HK-2 (cell line): Measurements from ENCODE around the gene ZNF628.

ENCODE experiments used
- DNase-seq: peaks from one replicate; pipeline ENCODE4 v3.0.0-alpha.2; 2018; ENCODE audit not compliant: unreplicated experiment

The ZNF628 gene

GRCh38 chr19:55465460-55466240 is 10.8 kb upstream of the ZNF628 start:
- no peak for DNase-seq

- no peak for DNase-seq
Measured at GRCh38 chr19:55466241-55466614, 10.2 kb upstream of the ZNF628 start.

- DNase-seq = peak; percentile 80
Measured at GRCh38 chr19:55467236-55468053, 9.0 kb upstream of the ZNF628 start.

- DNase-seq = no peak
Measured at GRCh38 chr19:55468054-55468393, 8.4 kb upstream of the ZNF628 start.

- DNase-seq = no peak
Measured at GRCh38 chr19:55471266-55471665, 5.2 kb upstream of the ZNF628 start.

GRCh38 chr19:55472463-55472862 is 4.0 kb upstream of the ZNF628 start:
- peak; percentile 83 for DNase-seq

GRCh38 chr19:55473225-55474012 is 3.0 kb upstream of the ZNF628 start:
- DNase-seq = peak; percentile 53

GRCh38 chr19:55474269-55475265 is 1.9 kb upstream of the ZNF628 start:
- peak; percentile 96 for DNase-seq

GRCh38 chr19:55477905-55478304 is 1.5 kb downstream of the ZNF628 start:
- DNase-seq = no peak

- DNase-seq = no peak
Measured at GRCh38 chr19:55478364-55478763, 1.9 kb downstream of the ZNF628 start.

- no peak for DNase-seq
Measured at GRCh38 chr19:55479045-55479444, 2.6 kb downstream of the ZNF628 start.

GRCh38 chr19:55479451-55480230 is 3.2 kb downstream of the ZNF628 start:
- no peak for DNase-seq

- DNase-seq = no peak
Measured at GRCh38 chr19:55481148-55481793, 4.9 kb downstream of the ZNF628 start.

GRCh38 chr19:55481794-55482155 is 5.4 kb downstream of the ZNF628 start:
- no peak for DNase-seq

GRCh38 chr19:55482156-55482961 is 5.9 kb downstream of the ZNF628 start:
- no peak for DNase-seq

GRCh38 chr19:55482967-55483705 is 6.7 kb downstream of the ZNF628 start:
- no peak for DNase-seq

- DNase-seq = no peak
Measured at GRCh38 chr19:55483706-55484592, 7.5 kb downstream of the ZNF628 start.
